HG03442 (cell line): Measurements from ENCODE around the gene TBR1.
A peak's percentile ranks its signal among the peaks of the same experiment; 100 is the strongest.

ENCODE experiments used
- ATAC-seq: cut with Tn5 transposase; IDR thresholded peaks from one replicate; pipeline ENCODE4 v1.9.1; 2021; ENCODE audit warnings: mild to moderate bottlenecking, moderate library complexity; ENCODE audit not compliant: unreplicated experiment

TBR1 gene

GRCh38 chr2:161415987-161416707 is at the start of gene TBR1:
Gene TBR1, plus strand, starts transcription at chr2:161416297. Its CDS starts 114 bp downstream, at chr2:161416411.
- ATAC-seq: no peak

- ATAC-seq: no peak
These were observed 48.4 kb upstream of the TBR1 start for GRCh38 chr2:161367675-161368074.

- ATAC-seq: no peak
These were observed 46.8 kb upstream of the TBR1 start for GRCh38 chr2:161369311-161369710.

- ATAC-seq: no peak
These were observed 45.1 kb upstream of the TBR1 start for GRCh38 chr2:161370981-161371380.

- no peak for ATAC-seq
These were observed 44.2 kb upstream of the TBR1 start for GRCh38 chr2:161371869-161372268.

- no peak for ATAC-seq
These were observed 42.2 kb upstream of the TBR1 start for GRCh38 chr2:161373942-161374341.

- ATAC-seq: no peak
These were observed 41.7 kb upstream of the TBR1 start for GRCh38 chr2:161374446-161374845.

GRCh38 chr2:161379740-161380139 is 36.4 kb upstream of the TBR1 start:
- no peak for ATAC-seq

GRCh38 chr2:161381546-161381945 is 34.6 kb upstream of the TBR1 start:
- no peak for ATAC-seq

- ATAC-seq: no peak
These were observed 33.4 kb upstream of the TBR1 start for GRCh38 chr2:161382747-161383146.

GRCh38 chr2:161384864-161385263 is 31.2 kb upstream of the TBR1 start:
- ATAC-seq: peak; percentile 75

- ATAC-seq: peak; percentile 68
These were observed 29.8 kb upstream of the TBR1 start for GRCh38 chr2:161386228-161386824.

GRCh38 chr2:161388146-161388779 is 27.8 kb upstream of the TBR1 start:
- ATAC-seq: no peak

GRCh38 chr2:161391737-161392506 is 24.2 kb upstream of the TBR1 start:
- ATAC-seq: no peak

GRCh38 chr2:161400076-161400475 is 16.0 kb upstream of the TBR1 start:
- ATAC-seq: no peak

GRCh38 chr2:161402297-161402696 is 13.8 kb upstream of the TBR1 start:
- ATAC-seq: no peak

- no peak for ATAC-seq
These were observed 9.8 kb upstream of the TBR1 start for GRCh38 chr2:161406316-161406715.

GRCh38 chr2:161407597-161407996 is 8.5 kb upstream of the TBR1 start:
- ATAC-seq: no peak

GRCh38 chr2:161409308-161409907 is 6.7 kb upstream of the TBR1 start:
- no peak for ATAC-seq

- no peak for ATAC-seq
These were observed 3.8 kb upstream of the TBR1 start for GRCh38 chr2:161412346-161412745.
